Adipose tissue (tissue), 3 donors: ENCODE measurements around the gene RPP30. TPM values are rescaled to one million over a fixed set of nuclear protein-coding genes. Genes with fewer than 3 reads are reported as not detected.
"Not testable (repeated sequence)": the region's sequence is repeated elsewhere in the genome, so short reads cannot be mapped to it uniquely, and the experiment has no call there.

ENCODE experiments used
- H3K27ac ChIP-seq: one replicate; pipeline ENCODE4 v1.5.1; 2013; ENCODE audit warnings: low read depth, low read length
- WGBS, 3 donors: extraction: QIAGEN DNeasy Blood & Tissue Kit; methylation state at CpG; one replicate each; pipeline ENCODE4 v1.1.7; 2013; 5-methylcytosine and 5-hydroxymethylcytosine counted together
- polyA plus RNA-seq, 3 donors: library from polyadenylated mRNA; stranded (reverse); fragments of 200-250 nt; gene quantifications; one replicate each; pipeline ENCODE4 v1.2.3, GENCODE V29; 2013
- donor health status: healthy with polysubstance abuse.
- donor health status: Bipolar disorder and iron deficiency.
- donor health status: healthy.

Gene RPP30
- polyA plus RNA-seq, 3 donors: 12.5 to 28.8 (median 21.9) TPM

- 32 to 54% (median 50%) methylated on average over 5 of the region's 5 CpGs for WGBS, 3 donors
- no peak overlapping the region for H3K27ac ChIP-seq
Observed at GRCh38 chr10:90930070-90930837, 58.5 kb downstream of the RPP30 start.

- H3K27ac ChIP-seq: no peak overlapping the region
- WGBS, 3 donors: 41 to 54% (median 52%) methylated on average over 6 of the region's 6 CpGs
Observed at GRCh38 chr10:90930971-90931871, 59.4 kb downstream of the RPP30 start.

- H3K27ac ChIP-seq: no peak overlapping the region
- 60 to 81% (median 72%) methylated on average over 5 of the region's 5 CpGs for WGBS, 3 donors
Observed at GRCh38 chr10:90935581-90936275, 64.0 kb downstream of the RPP30 start.

- H3K27ac ChIP-seq: no peak overlapping the region
- 74 to 78% (median 76%) methylated on average over 2 of the region's 2 CpGs for WGBS, 3 donors
Observed at GRCh38 chr10:90936276-90936659, 64.5 kb downstream of the RPP30 start.

DNA sequence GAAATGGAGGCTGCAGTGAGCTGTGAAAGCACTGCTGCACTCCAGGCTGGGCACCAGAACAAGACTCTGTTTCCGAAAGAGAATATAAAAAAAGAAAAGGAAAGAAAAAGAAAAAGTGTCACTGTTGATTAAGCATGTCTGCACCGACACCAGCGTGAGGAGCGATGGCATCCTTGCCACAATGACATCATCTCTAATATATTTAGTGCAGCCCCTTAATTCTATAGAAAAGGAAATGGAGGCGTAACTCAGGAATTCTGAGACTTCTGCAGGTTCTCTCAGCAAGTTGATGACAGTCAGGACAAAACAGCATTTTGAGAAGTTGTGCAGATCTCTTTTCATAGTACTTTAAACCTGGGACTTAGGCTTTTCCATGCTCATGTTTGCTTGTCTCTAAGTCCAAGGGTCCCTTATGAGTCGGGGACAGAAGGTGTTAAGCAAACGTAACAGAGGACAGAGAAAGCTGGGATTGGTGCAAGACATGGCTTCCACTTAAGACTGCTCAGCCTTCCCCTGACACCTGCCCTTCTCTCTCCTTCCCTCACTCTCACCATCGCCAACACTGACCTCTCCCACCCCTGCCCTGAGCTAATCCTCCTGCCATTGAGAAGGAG, 66.0 kb downstream of the RPP30 start:
- 82 to 90% (median 82%) methylated on average over 8 of the region's 8 CpGs for WGBS, 3 donors
- no peak overlapping the region for H3K27ac ChIP-seq

- WGBS, 3 donors: 51 to 72% (median 69%) methylated on average over 1 of the region's 1 CpG
- no peak overlapping the region for H3K27ac ChIP-seq
Observed at GRCh38 chr10:90939116-90939515, 67.3 kb downstream of the RPP30 start.

GRCh38 chr10:90939648-90940047, 67.9 kb downstream of the RPP30 start:
- WGBS, 3 donors: 77 to 94% (median 90%) methylated on average over 6 of the region's 6 CpGs

DNA sequence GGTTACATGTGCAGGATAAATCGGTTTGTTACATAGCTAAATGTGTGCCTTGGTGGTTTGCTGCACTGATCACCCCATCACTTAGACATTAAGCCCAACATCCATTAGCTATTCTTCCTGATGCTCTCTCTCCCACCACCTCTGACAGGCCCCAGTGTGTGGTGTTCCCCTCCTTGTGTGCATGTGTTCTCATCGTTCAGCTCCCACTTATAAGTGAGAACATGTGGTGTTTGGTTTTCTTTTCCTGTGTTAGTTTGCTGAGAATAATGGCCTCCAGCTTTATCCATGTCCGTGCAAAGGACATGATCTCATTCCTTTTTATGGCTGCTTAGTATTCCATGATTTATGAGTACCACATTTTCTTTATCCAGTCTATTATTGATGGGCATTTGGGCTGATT, 71.2 kb downstream of the RPP30 start:
- WGBS, 3 donors: 72 to 84% (median 81%) methylated on average over 3 of the region's 3 CpGs

More at GRCh38 chr10:90939648-90940047, 67.9 kb downstream of the RPP30 start:
- H3K27ac ChIP-seq: no peak overlapping the region

GRCh38 chr10:90944749-90945148, 73.0 kb downstream of the RPP30 start:
- no peak overlapping the region for H3K27ac ChIP-seq
- 0 to 54% (median 45%) methylated on average over 1 of the region's 1 CpG for WGBS, 3 donors

More for the DNA sequence above, 71.2 kb downstream of the RPP30 start:
- H3K27ac ChIP-seq: not testable (repeated sequence)

- WGBS, 3 donors: 27 to 77% (median 74%) methylated on average over 4 of the region's 4 CpGs
- H3K27ac ChIP-seq: no peak overlapping the region
Observed at GRCh38 chr10:90945491-90946070, 73.8 kb downstream of the RPP30 start.

DNA sequence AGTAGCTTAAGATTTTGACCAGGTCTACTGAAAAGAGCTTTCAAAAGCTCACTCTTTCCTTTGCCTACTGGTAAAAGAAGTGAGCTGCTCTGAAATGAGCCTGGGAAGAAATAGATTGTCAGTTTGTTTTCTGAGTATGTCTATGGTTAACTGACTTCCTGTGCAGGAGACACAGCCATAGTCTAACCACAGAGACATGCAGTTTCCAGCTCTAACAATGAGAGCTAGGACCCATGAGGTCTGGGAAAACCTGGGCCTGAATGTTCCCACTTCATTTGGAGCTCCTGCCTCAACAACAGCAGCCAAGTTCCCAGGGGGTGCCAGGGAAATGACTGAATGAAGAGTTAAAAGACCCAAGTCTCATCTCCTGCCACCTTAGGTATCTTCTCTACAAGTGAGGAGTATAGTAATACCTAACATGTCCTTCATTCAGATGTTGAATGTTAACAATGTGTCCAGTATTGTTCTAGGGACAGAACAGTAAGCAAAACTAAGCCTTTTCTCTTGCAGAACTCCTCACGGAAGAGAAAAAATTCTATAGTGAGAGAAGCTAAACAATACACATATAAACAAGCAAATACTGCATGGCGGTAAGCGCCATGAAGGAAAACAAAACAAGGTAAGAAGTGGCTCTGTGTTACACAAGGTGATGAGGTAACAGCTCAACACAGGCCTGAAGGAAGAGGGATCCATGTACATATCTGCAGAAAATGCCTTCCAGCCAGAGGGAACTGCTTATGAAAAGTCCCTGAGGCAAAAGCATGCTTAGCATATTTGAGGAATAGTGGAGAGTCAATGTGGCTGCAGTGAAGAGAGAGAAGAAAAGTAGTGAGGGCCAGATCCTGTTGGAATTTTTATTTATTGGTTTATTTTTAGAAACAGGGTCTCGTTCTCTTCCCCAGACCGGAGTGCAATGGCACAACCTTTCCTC, 75.5 kb downstream of the RPP30 start:
- WGBS, 3 donors: 89 to 91% (median 91%) methylated on average over 5 of the region's 5 CpGs
- no peak overlapping the region for H3K27ac ChIP-seq

Other genes with a start within 250 kb of the RPP30 start
- under 1 TPM in 2 of 3 donors, not detected in 1; 0.06 to 0.16 TPM for gene HTR7, start 13.9 kb upstream of the RPP30 start, polyA plus RNA-seq
- 1 to 10 TPM; 1.4 to 5.6 (median 2.5) TPM for gene ANKRD1, start 49.1 kb downstream of the RPP30 start, polyA plus RNA-seq